Naive B cell (primary cell): ENCODE results near the gene TBC1D16. TPM values are rescaled to one million over a fixed set of nuclear protein-coding genes. Genes with fewer than 3 reads are reported as not detected.

Source experiments
- ATAC-seq, 2 donors: fragments of 150-1000 bp; cut with Tn5 transposase; 2 replicates each; pipeline ENCODE4 v1.10.0; 2021; ENCODE audit warnings: low read depth in 2 of 2, mild to moderate bottlenecking in 2 of 2, moderate library complexity in 2 of 2
- DNase-seq: peaks from one replicate; pipeline ENCODE4 v3.0.0; 2022
- H3K27ac Mint-ChIP-seq, 6 donors: one replicate each; pipeline ENCODE4 v1.8.0; 2020 to 2022; ENCODE audit warnings: mild to moderate bottlenecking in 6 of 6, mixed read lengths in 6 of 6, moderate library complexity in 5 of 6, inconsistent platforms in 2 of 6
- H3K27me3 Mint-ChIP-seq, 3 donors: one replicate each; pipeline ENCODE4 v1.8.0; 2021 to 2022; ENCODE audit warnings: mixed read lengths in 3 of 3, mild to moderate bottlenecking in 1 of 3
- H3K36me3 Mint-ChIP-seq, 2 donors: one replicate each; pipeline ENCODE4 v1.8.0; 2020 to 2022; ENCODE audit warnings: mixed read lengths in 2 of 2, inconsistent platforms in 1 of 2, mild to moderate bottlenecking in 1 of 2
- H3K4me1 Mint-ChIP-seq, 3 donors: one replicate each; pipeline ENCODE4 v1.8.0; 2020 to 2022; ENCODE audit warnings: mixed read lengths in 3 of 3, inconsistent platforms in 1 of 3, mild to moderate bottlenecking in 1 of 3, moderate library complexity in 1 of 3
- H3K4me3 Mint-ChIP-seq, 8 donors: one replicate each; pipeline ENCODE4 v1.8.0; 2020 to 2022; ENCODE audit warnings: mild to moderate bottlenecking in 8 of 8, mixed read lengths in 8 of 8, moderate library complexity in 8 of 8, inconsistent platforms in 2 of 8
- H3K9me3 Mint-ChIP-seq, 7 donors: one replicate each; pipeline ENCODE4 v1.8.0; 2020 to 2022; ENCODE audit warnings: mixed read lengths in 7 of 7, mild to moderate bottlenecking in 5 of 7, inconsistent platforms in 2 of 7, moderate library complexity in 1 of 7
- polyA plus RNA-seq, 6 donors: library from polyadenylated mRNA; unstranded; fragments of 300-500 nt; fragmentation: Illumina TruSeq; gene quantifications; one replicate each; pipeline ENCODE4 v1.2.3, GENCODE V29; 2021; ENCODE audit warnings: low read depth in 6 of 6

TBC1D16 gene
- polyA plus RNA-seq, result 1 to 10 TPM in 3 of 6 donors, under 1 TPM in 2, not detected in 1; 0.31 to 2.6 (median 1.4) TPM

- H3K27me3 Mint-ChIP-seq, result peaks cover 0 to 12% (median 8%) of the 10 kb centered on the region in 3 donors
- H3K4me1 Mint-ChIP-seq, result peaks cover 7 to 25% (median 9%) of the 10 kb centered on the region in 3 donors
- peak within 1 kb of the TSS; percentile 84 to 97 (median 92) for H3K4me3 Mint-ChIP-seq
- no peaks in the 10 kb centered on the region for H3K9me3 Mint-ChIP-seq
- H3K36me3 Mint-ChIP-seq, result no peaks in the 10 kb centered on the region
- DNase-seq (no peak), ATAC-seq (no peak)
- H3K27ac Mint-ChIP-seq, result peak within 1 kb of the TSS; percentile 96 to 100 (median 98)
These were observed at the start of gene TBC1D16 for GRCh38 chr17:80035687-80035936. Gene TBC1D16 (minus strand): TSS chr17:80035872. CDS start chr17:80013547, 22,325 bp downstream.

DNA sequence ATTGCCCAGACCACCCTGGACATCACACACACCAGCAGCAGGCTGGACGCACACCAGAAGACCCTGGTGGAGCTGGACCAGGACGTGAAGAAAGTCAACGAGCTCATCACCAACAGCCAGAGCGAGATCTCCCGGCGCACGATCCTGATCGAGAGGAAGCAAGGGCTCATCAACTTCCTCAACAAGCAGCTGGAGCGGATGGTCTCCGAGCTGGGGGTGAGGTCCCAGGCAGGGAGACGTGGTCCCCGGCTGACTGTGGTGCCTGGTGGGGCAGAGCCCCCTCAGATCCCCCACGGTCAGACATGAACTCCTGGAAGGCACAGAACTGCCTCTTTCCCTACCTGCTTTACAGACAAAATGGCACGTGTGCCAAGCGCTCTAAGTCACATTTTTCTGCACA lies 49.1 kb upstream of the TBC1D16 start:
- no peak for DNase-seq
- Mint-ChIP-seq H3K27ac (no peak overlapping the region), H3K4me3 (no peak overlapping the region), H3K4me1 (peaks cover 4 to 6% (median 6%) of the 10 kb centered on the region in 3 donors), H3K27me3 (peaks cover 8 to 21% (median 19%) of the 10 kb centered on the region in 3 donors), H3K36me3 (no peaks in the 10 kb centered on the region), H3K9me3 (peaks cover 0 to 1% (median 0%) of the 10 kb centered on the region in 7 donors)
- no peak for ATAC-seq

GRCh38 chr17:80083136-80083661 lies 47.5 kb upstream of the TBC1D16 start:
- Mint-ChIP-seq H3K27me3 (peaks cover 3 to 19% (median 17%) of the 10 kb centered on the region in 3 donors), H3K4me1 (peaks cover 4 to 6% (median 6%) of the 10 kb centered on the region in 3 donors), H3K27ac (no peak overlapping the region)

GRCh38 chr17:80082403-80083135 lies 46.9 kb upstream of the TBC1D16 start:
- peak; percentile 23 to 45 for ATAC-seq
- no peak overlapping the region for H3K4me3 Mint-ChIP-seq
- H3K27ac Mint-ChIP-seq, result peak overlapping the region in 2 of 6 donors; percentile 44 to 76
- H3K9me3 Mint-ChIP-seq, result no peaks in the 10 kb centered on the region
- peak; percentile 46 for DNase-seq
- peaks cover 4 to 6% (median 6%) of the 10 kb centered on the region in 3 donors for H3K4me1 Mint-ChIP-seq
- H3K27me3 Mint-ChIP-seq, result peaks cover 3 to 19% (median 17%) of the 10 kb centered on the region in 3 donors
- H3K36me3 Mint-ChIP-seq, result no peaks in the 10 kb centered on the region

More at GRCh38 chr17:80083136-80083661, 47.5 kb upstream of the TBC1D16 start:
- H3K9me3 Mint-ChIP-seq, result no peaks in the 10 kb centered on the region
- no peak for ATAC-seq
- no peak for DNase-seq
- H3K36me3 Mint-ChIP-seq, result no peaks in the 10 kb centered on the region
- no peak overlapping the region for H3K4me3 Mint-ChIP-seq

GRCh38 chr17:80081596-80081995 lies 45.9 kb upstream of the TBC1D16 start:
- ATAC-seq (no peak), DNase-seq (no peak)
- Mint-ChIP-seq H3K4me3 (no peak overlapping the region), H3K4me1 (peaks cover 4 to 6% (median 6%) of the 10 kb centered on the region in 3 donors), H3K27me3 (peaks cover 3 to 19% (median 9%) of the 10 kb centered on the region in 3 donors), H3K27ac (no peak overlapping the region), H3K9me3 (no peaks in the 10 kb centered on the region), H3K36me3 (no peaks in the 10 kb centered on the region)

DNA sequence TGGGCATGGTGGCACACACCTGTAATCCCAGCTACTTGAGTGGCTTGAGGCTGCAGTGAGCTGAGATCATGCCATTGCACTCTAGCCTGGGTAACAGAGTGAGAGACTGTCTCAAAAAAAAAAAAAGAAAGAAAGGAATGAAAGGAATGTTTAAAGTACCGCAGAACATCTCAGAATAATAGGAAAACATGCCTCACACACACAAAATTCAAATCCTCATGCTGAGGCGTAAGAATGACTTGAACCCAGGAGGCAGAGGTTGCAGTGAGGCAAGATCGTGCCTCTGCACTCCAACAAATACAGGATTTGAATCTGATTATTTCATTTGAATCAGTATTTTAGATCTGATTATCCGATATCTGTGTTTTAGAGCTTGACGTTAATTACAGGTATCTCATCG lies 44.4 kb upstream of the TBC1D16 start:
- Mint-ChIP-seq H3K9me3 (no peaks in the 10 kb centered on the region), H3K4me1 (peaks cover 4 to 6% (median 6%) of the 10 kb centered on the region in 3 donors), H3K27me3 (peaks cover 7 to 12% (median 8%) of the 10 kb centered on the region in 3 donors), H3K4me3 (no peak overlapping the region), H3K36me3 (no peaks in the 10 kb centered on the region), H3K27ac (no peak overlapping the region)
- ATAC-seq (no peak), DNase-seq (no peak)

GRCh38 chr17:80072410-80072809 lies 36.7 kb upstream of the TBC1D16 start:
- DNase-seq (no peak), ATAC-seq (no peak)
- H3K4me3 Mint-ChIP-seq, result peak overlapping the region in 1 of 8 donors; percentile 44
- H3K36me3 Mint-ChIP-seq, result no peaks in the 10 kb centered on the region
- H3K27me3 Mint-ChIP-seq, result peaks cover 0 to 9% (median 8%) of the 10 kb centered on the region in 3 donors
- H3K4me1 Mint-ChIP-seq, result peaks cover 0 to 8% (median 0%) of the 10 kb centered on the region in 3 donors
- no peaks in the 10 kb centered on the region for H3K9me3 Mint-ChIP-seq
- no peak overlapping the region for H3K27ac Mint-ChIP-seq

- no peaks in the 10 kb centered on the region for H3K36me3 Mint-ChIP-seq
- DNase-seq, result no peak
- H3K9me3 Mint-ChIP-seq, result peaks cover 0 to 3% (median 0%) of the 10 kb centered on the region in 7 donors
- H3K4me1 Mint-ChIP-seq, result peaks cover 0 to 8% (median 0%) of the 10 kb centered on the region in 3 donors
- no peak overlapping the region for H3K4me3 Mint-ChIP-seq
- H3K27me3 Mint-ChIP-seq, result peaks cover 0 to 9% (median 8%) of the 10 kb centered on the region in 3 donors
- H3K27ac Mint-ChIP-seq, result no peak overlapping the region
- ATAC-seq, result no peak
These were observed 35.6 kb upstream of the TBC1D16 start for GRCh38 chr17:80071116-80071841.

DNA sequence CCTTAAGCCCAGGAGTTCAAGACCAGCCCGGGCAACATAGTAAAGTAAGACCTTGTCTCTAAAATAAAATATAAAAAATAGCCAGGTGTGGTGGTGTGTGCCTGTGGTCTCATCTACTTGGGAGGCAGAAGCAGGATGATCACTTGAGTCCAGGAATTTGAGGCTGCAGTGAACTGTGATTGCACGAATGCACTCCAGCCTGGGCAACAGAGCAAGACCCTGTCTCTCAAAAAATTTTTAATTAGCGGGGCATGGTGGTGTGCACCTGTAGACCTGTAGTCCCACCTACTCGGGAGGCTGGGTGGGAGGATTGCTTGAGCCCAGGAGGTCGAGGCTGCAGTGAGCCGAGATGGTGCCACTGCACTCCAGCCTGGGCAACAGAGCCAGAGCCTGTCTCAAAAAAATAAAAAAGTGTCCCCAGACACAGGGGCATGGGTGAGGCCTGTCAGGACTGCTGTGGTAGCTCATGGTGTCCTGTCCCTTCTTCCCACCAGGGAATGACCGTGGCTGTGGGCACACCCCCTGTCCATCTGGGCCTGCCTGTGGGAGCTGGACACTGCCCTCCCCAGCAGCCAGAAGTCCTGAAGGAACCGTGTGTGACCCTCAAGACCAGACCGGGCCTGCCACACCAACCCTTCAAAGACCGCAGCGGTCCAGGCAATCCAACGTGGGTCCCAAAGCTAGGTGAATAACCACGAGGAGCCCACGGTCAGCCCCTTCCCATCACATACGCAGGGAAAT lies 34.9 kb upstream of the TBC1D16 start:
- Mint-ChIP-seq H3K9me3 (peaks cover 0 to 3% (median 0%) of the 10 kb centered on the region in 7 donors), H3K4me1 (peaks cover 0 to 8% (median 0%) of the 10 kb centered on the region in 3 donors), H3K27ac (no peak overlapping the region), H3K27me3 (peaks cover 0 to 9% (median 3%) of the 10 kb centered on the region in 3 donors), H3K4me3 (no peak overlapping the region), H3K36me3 (no peaks in the 10 kb centered on the region)
- ATAC-seq (no peak), DNase-seq (no peak)

DNA sequence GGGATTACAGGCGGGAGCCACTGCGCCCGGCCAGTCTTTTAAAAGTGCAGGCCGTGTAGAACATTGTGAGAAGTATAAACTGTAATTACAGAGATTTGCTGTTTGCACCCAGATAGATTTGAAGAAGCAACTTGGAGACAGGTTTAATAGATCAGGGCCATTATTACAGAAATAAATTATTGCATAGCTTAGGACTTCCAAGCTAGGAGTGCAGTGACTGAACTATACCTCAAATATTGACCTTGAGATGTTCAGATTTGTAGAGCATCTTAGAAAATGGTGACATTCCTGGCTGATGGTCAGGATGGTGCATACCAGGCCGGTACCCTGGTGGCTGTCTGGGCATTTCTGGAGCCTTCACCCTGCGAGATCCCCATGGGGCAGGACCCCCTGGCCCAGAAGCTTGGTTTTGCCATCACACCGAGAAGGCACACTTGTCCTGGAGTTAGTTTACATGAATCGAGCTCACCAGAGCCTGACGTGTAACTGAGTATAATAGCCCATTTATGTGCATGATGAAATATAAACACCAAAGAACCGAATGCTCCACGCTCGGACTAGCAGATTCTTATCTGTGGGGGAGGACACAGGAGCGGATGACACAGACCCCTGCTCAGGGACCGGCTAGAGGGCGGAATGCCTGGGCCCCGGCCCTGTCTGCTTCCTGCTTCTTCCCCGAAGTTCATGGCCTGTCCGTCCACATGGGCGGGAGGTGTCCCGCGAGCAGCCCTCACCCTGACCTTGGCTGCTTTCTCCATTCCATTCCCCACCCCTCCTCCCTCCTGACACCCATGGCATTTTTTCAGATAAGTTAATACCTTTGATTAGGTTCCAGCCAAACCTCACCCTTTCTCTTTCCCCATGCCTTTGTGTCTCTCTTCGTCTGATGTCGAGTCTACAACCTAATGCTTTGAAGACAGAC lies 32.9 kb upstream of the TBC1D16 start:
- ATAC-seq, result no peak
- no peak overlapping the region for H3K27ac Mint-ChIP-seq

DNA sequence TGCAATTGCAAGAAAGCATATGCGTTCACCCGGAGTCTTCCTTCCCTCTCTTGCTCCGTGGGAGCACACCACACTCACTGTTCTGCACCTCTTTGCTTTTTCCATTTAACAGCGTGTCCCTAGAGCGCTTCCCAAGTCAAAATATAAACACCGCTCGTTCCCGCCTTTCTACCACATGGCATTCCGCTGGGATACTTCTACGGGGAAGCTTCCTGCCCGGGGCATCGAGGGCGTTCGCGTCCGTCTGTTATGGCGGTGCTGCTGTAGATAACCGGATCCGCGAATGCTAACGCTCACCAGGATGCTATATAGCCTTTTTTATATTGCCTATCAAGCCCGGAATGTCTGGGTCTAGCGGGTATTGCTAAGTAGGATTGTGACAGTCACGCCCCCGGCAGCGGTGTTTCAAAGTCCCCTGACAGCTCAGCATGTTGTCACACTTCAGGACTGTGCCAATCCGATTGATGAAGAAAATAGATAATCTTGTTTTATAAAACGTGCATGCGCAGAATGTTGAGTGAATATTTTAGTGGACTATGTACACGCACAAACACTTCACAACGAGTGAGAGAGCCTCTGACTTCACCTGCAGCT lies 31.8 kb upstream of the TBC1D16 start:
- DNase-seq (no peak), ATAC-seq (no peak)
- Mint-ChIP-seq H3K9me3 (peaks cover 0 to 3% (median 0%) of the 10 kb centered on the region in 7 donors), H3K27ac (no peak overlapping the region), H3K4me1 (peaks cover 0 to 8% (median 0%) of the 10 kb centered on the region in 3 donors), H3K4me3 (no peak overlapping the region), H3K36me3 (no peaks in the 10 kb centered on the region), H3K27me3 (peaks cover 0 to 9% (median 0%) of the 10 kb centered on the region in 3 donors)

More for the DNA sequence above, 32.9 kb upstream of the TBC1D16 start:
- Mint-ChIP-seq H3K4me3 (no peak overlapping the region), H3K27me3 (peaks cover 0 to 9% (median 3%) of the 10 kb centered on the region in 3 donors), H3K36me3 (no peaks in the 10 kb centered on the region), H3K9me3 (peaks cover 0 to 3% (median 0%) of the 10 kb centered on the region in 7 donors), H3K4me1 (peaks cover 0 to 8% (median 0%) of the 10 kb centered on the region in 3 donors)
- no peak for DNase-seq
